ENCODE data around the gene KLHDC4. TPM values are rescaled to one million over a fixed set of nuclear protein-coding genes. Genes with fewer than 3 reads are reported as not detected.
"Not testable (repeated sequence)": the region's sequence is repeated elsewhere in the genome, so short reads cannot be mapped to it uniquely, and the experiment has no call there.

Gene KLHDC4
- total and polyA plus RNA-seq, 10 of the 15 experiments (the other 5 are each of a cell fraction or from before 2014, with no cell fraction given): 0.80 to 62.1 (median 32.8) TPM

DNA sequence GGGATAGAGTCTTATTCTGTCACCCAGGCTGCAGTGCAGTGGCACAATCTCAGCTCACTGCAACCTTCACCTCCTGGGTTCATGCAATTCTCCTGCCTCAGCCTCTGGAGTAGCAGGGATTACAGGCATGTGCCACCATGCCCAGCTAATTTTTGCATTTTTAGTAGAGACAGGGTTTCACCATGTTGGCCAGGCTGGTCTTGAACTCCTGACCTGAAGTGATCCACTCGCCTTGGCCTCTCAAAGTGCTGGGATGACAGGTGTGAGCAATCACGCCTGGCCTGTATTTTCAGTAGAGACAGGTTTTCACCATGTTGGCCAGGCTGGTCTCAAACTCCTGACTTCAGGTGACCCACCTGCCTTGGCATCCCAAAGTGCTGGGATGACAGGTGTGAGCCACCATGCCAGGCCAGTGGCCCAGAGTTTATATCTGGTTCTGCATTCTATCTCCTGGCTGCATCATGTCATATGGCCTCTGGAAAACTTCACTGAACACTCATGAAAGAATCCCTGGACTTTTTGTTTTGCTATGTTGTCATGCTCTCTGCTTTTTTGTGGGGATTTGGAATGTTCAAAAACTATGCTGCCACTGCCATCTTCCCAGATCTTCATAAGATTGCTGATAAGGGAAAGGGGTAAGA, 21.8 kb upstream of the KLHDC4 start:
- POLR2A ChIA-PET; H4K20me1 ChIP-seq (ENCODE audit: control insufficient read depth, insufficient read depth); H3K4me3 ChIP-seq; H3K9ac ChIP-seq (ENCODE audit: control insufficient read depth, insufficient read depth, low read length); H3K79me2 ChIP-seq (ENCODE audit: control insufficient read depth, insufficient read depth, low read length); SMC1A ChIA-PET (ENCODE audit: uncharacterized antibody, unreplicated experiment); DNase-seq (ENCODE audit: low read depth, low spot score); RAD21 ChIA-PET (ENCODE audit: unreplicated experiment); H3K27me3 ChIP-seq (replicated peaks in 1 of 2; ENCODE audit: control insufficient read depth in 2 of 2, insufficient read depth in 2 of 2, low read length in 1 of 2); FAIRE-seq; BruUV-seq (replicated peaks); H3K4me2 ChIP-seq (ENCODE audit: control insufficient read depth, insufficient read depth); H3K4me1 ChIP-seq (ENCODE audit: control insufficient read depth, insufficient read depth, low read length); in situ Hi-C loops (cut with MboI); ATAC-seq; H3K27ac ChIP-seq (ENCODE audit: control insufficient read depth, insufficient read depth); H3K9me3 ChIP-seq (replicated peaks; ENCODE audit: control insufficient read depth, insufficient read depth, low read length); intact Hi-C loops (cut with micrococcal nuclease; ENCODE audit: unreplicated experiment); H3K36me3 ChIP-seq (ENCODE audit: control insufficient read depth in 2 of 2, insufficient read depth in 2 of 2, low read length in 1 of 2); H2AFZ ChIP-seq (ENCODE audit: control insufficient read depth, low read depth, low read length): not testable (repeated sequence)
- CTCF ChIA-PET: interaction anchor here (1.2 kb wide), 1 partner anchor 84 kb away, joined by 4 read pairs; no protein-coding TSS in a partner anchor
- 73% methylated on average over 2 of the region's 2 CpGs for WGBS (ENCODE audit: insufficient coverage, insufficient replicate concordance, low lambda C conversion rate, missing lambda C conversion rate)

DNA sequence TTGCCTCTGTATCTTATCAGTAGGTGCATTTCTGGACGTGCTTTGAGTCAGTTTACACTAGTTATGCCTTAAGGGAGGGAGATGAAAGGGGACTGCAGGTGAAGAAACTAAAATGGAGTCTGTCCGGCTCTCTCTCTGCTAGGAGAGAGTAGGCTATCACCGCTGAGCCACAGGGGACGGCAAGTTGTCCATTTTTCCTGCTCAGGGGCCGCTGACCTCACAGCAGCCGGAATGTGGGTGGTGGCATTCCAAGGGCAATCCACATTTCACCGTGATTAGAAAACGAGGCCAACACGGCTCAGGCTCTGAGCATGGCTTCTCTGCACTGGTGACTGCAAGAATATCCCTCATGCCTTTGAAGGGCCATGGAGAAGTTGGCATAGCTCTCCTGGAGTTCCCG, 19.0 kb upstream of the KLHDC4 start:
- ChIA-PET POLR2A (no interaction called here), SMC1A (ENCODE audit: uncharacterized antibody, unreplicated experiment) (interaction anchor here (1.2 kb wide), 1 partner anchor 87 kb away, joined by 3 read pairs; no protein-coding TSS in a partner anchor), RAD21 (ENCODE audit: unreplicated experiment) (no interaction called here), CTCF (interaction anchor here (0.7 to 1.5 kb wide), 2 partner anchors 25 to 65 kb away, joined by 3 to 4 read pairs; no protein-coding TSS in a partner anchor)
- 76% methylated on average over 10 of the region's 10 CpGs for WGBS (ENCODE audit: insufficient coverage, insufficient replicate concordance, low lambda C conversion rate, missing lambda C conversion rate)
- intact Hi-C loops (cut with micrococcal nuclease; ENCODE audit: unreplicated experiment): no loop called here
- Histone ChIP-seq H3K27me3 (replicated peaks in 1 of 2; ENCODE audit: control insufficient read depth in 2 of 2, insufficient read depth in 2 of 2, low read length in 1 of 2) (no peaks in the 10 kb centered on the region), H3K4me2 (ENCODE audit: control insufficient read depth, insufficient read depth) (no peak overlapping the region), H4K20me1 (ENCODE audit: control insufficient read depth, insufficient read depth) (no peaks in the 10 kb centered on the region), H3K9me3 (replicated peaks; ENCODE audit: control insufficient read depth, insufficient read depth, low read length) (no peaks in the 10 kb centered on the region), H2AFZ (ENCODE audit: control insufficient read depth, low read depth, low read length) (no peak overlapping the region), H3K36me3 (ENCODE audit: control insufficient read depth in 2 of 2, insufficient read depth in 2 of 2, low read length in 1 of 2) (no peaks in the 10 kb centered on the region), H3K4me1 (ENCODE audit: control insufficient read depth, insufficient read depth, low read length) (peaks cover 19% of the 10 kb centered on the region), H3K27ac (ENCODE audit: control insufficient read depth, insufficient read depth) (no peak overlapping the region), H3K79me2 (ENCODE audit: control insufficient read depth, insufficient read depth, low read length) (no peaks in the 10 kb centered on the region), H3K9ac (ENCODE audit: control insufficient read depth, insufficient read depth, low read length) (no peak overlapping the region), H3K4me3 (no peak overlapping the region)
- in situ Hi-C loops (cut with MboI): no loop called here
- ATAC-seq: no peak
- BruUV-seq (replicated peaks): no TSS peak
- no peak for DNase-seq (ENCODE audit: low read depth, low spot score)
- FAIRE-seq: no peak
- TF ChIP-seq SMC3 (IDR thresholded peaks at IDR 0.05; ENCODE audit: borderline replicate concordance, low read length) (no peak), PBX3 (IDR thresholded peaks at IDR 0.05; ENCODE audit: insufficient replicate concordance, low read depth, low read length) (no peak), KAT2A (conservative IDR thresholded peaks at IDR 0.05; ENCODE audit: control insufficient read depth, low read depth, low read length) (no peak), ZNF207 (IDR thresholded peaks at IDR 0.05; ENCODE audit: borderline replicate concordance) (no peak), BHLHE40 (IDR thresholded peaks at IDR 0.05; ENCODE audit: borderline replicate concordance in 1 of 2, low read depth in 2 of 2, low read length in 1 of 2) (no peak), ZNF687 (IDR thresholded peaks at IDR 0.05) (no peak)
- TF ChIP-seq, protein P1, sequence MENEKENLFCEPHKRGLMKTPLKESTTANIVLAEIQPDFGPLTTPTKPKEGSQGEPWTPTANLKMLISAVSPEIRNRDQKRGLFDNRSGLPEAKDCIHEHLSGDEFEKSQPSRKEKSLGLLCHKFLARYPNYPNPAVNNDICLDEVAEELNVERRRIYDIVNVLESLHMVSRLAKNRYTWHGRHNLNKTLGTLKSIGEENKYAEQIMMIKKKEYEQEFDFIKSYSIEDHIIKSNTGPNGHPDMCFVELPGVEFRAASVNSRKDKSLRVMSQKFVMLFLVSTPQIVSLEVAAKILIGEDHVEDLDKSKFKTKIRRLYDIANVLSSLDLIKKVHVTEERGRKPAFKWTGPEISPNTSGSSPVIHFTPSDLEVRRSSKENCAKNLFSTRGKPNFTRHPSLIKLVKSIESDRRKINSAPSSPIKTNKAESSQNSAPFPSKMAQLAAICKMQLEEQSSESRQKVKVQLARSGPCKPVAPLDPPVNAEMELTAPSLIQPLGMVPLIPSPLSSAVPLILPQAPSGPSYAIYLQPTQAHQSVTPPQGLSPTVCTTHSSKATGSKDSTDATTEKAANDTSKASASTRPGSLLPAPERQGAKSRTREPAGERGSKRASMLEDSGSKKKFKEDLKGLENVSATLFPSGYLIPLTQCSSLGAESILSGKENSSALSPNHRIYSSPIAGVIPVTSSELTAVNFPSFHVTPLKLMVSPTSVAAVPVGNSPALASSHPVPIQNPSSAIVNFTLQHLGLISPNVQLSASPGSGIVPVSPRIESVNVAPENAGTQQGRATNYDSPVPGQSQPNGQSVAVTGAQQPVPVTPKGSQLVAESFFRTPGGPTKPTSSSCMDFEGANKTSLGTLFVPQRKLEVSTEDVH (IDR thresholded peaks at IDR 0.05; ENCODE audit: low read depth, partially characterized antibody): no peak

Measured in GM12878 (cell line).